Ishikawa (cell line): Measurements from ENCODE around the gene LIN28B.

Experiments used
- CEBPB ChIP-seq: IDR thresholded peaks from 2 replicates; pipeline ENCODE4 v1.6.1; 2012
- CREB1 ChIP-seq: IDR thresholded peaks from 2 replicates; pipeline ENCODE4 v1.6.1; 2012; ENCODE audit warnings: low read depth
- EGR1 ChIP-seq: IDR thresholded peaks from 2 replicates; pipeline ENCODE4 v1.6.1; 2012
- EP300 ChIP-seq: IDR thresholded peaks from 2 replicates; pipeline ENCODE4 v1.6.1; 2012; ENCODE audit warnings: borderline replicate concordance
- FOXM1 ChIP-seq: IDR thresholded peaks from 2 replicates; pipeline ENCODE4 v1.6.1; 2012; ENCODE audit warnings: low read depth, borderline replicate concordance
- NFIC ChIP-seq: IDR thresholded peaks from 2 replicates; pipeline ENCODE4 v1.6.1; 2012
- RAD21 ChIP-seq: IDR thresholded peaks from 2 replicates; pipeline ENCODE4 v1.6.1; 2012; ENCODE audit warnings: low read depth
- TAF1 ChIP-seq: IDR thresholded peaks from 2 replicates; pipeline ENCODE4 v1.6.1; 2012; ENCODE audit warnings: low read depth, mild to moderate bottlenecking
- TCF12 ChIP-seq: IDR thresholded peaks from 2 replicates; pipeline ENCODE4 v1.6.1; 2012; ENCODE audit warnings: low read depth
- TEAD4 ChIP-seq: IDR thresholded peaks from 2 replicates; pipeline ENCODE4 v1.6.1; 2012
- YY1 ChIP-seq: IDR thresholded peaks from 2 replicates; pipeline ENCODE4 v1.6.1; 2012; ENCODE audit warnings: low read depth
- ZBTB7A ChIP-seq: IDR thresholded peaks from 2 replicates; pipeline ENCODE4 v1.6.1; 2012; ENCODE audit warnings: low read depth
- TF ChIP-seq, protein P1 (sequence below): IDR thresholded peaks from 2 replicates; pipeline ENCODE4 v1.6.1; 2012; ENCODE audit warnings: low read depth, mild to moderate bottlenecking
- TF ChIP-seq, protein P2 (sequence below): IDR thresholded peaks from 2 replicates; pipeline ENCODE4 v1.6.1; 2012
- TF ChIP-seq, protein P3 (sequence below): IDR thresholded peaks from 2 replicates; pipeline ENCODE4 v1.6.1; 2012

LIN28B gene

DNA sequence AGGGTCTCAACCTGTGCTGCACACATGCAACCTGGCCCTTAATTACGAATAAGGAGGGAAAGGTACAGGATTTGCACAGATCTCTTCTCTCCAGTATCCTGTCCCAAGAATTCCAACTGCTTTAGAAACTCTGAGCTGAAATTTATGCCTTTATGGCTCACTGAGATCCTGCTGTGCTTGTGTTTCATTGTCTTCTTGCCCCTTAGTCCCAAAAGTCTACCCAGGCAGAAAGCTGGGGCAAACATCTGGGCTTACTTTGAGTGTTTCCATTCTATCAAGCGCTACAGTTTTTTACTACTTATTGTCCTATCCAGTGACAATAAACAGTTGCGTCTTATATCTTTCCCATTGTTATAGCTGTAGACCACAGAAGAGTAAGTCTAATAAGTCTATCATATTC is 99.7 kb downstream of the LIN28B start:
- TF ChIP-seq, protein P1, sequence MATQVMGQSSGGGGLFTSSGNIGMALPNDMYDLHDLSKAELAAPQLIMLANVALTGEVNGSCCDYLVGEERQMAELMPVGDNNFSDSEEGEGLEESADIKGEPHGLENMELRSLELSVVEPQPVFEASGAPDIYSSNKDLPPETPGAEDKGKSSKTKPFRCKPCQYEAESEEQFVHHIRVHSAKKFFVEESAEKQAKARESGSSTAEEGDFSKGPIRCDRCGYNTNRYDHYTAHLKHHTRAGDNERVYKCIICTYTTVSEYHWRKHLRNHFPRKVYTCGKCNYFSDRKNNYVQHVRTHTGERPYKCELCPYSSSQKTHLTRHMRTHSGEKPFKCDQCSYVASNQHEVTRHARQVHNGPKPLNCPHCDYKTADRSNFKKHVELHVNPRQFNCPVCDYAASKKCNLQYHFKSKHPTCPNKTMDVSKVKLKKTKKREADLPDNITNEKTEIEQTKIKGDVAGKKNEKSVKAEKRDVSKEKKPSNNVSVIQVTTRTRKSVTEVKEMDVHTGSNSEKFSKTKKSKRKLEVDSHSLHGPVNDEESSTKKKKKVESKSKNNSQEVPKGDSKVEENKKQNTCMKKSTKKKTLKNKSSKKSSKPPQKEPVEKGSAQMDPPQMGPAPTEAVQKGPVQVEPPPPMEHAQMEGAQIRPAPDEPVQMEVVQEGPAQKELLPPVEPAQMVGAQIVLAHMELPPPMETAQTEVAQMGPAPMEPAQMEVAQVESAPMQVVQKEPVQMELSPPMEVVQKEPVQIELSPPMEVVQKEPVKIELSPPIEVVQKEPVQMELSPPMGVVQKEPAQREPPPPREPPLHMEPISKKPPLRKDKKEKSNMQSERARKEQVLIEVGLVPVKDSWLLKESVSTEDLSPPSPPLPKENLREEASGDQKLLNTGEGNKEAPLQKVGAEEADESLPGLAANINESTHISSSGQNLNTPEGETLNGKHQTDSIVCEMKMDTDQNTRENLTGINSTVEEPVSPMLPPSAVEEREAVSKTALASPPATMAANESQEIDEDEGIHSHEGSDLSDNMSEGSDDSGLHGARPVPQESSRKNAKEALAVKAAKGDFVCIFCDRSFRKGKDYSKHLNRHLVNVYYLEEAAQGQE, result no peak
- TF ChIP-seq YY1, result no peak
- TF ChIP-seq, protein P2, sequence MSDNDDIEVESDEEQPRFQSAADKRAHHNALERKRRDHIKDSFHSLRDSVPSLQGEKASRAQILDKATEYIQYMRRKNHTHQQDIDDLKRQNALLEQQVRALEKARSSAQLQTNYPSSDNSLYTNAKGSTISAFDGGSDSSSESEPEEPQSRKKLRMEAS, result no peak

DNA sequence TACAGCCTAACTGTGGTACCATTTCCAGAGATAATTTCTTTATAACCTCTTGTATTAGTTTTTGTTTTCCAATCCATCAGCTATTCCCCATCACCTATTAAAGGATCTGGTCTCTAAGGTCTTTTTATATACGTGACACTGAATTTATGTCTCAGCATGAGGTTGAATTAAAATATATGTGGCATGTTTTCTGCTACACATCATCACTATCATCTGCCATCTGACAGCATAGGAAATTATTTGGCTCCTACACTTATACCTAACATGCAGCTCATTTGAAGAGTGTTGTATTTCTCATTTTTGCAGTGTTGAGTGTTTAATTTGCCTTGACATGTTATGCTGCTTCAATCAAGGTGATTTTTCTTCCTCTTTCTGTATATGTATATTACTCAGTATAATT is 100.3 kb downstream of the LIN28B start:
- TF ChIP-seq NFIC (no peak), TEAD4 (no peak), FOXM1 (no peak)

DNA sequence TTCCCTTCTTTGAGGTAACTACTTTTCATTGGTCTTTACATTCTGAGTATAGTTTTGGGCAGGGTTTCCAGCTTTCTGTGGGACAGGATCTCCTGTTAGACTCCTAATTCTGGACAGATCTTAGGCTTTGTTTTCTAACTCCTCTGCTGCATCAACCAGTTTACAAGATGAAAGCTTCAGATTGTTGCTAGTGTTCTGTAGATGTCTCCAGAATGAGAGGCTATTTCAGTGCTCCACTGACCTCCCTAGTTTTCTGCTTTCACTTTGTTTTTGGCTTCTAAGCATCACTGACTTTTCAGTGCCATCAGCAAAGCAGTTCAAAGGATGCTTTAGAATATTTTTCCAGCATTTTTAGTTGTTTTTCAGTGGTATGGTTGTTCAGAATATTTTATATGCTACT is 101.4 kb downstream of the LIN28B start:
- TF ChIP-seq EP300, result no peak

DNA sequence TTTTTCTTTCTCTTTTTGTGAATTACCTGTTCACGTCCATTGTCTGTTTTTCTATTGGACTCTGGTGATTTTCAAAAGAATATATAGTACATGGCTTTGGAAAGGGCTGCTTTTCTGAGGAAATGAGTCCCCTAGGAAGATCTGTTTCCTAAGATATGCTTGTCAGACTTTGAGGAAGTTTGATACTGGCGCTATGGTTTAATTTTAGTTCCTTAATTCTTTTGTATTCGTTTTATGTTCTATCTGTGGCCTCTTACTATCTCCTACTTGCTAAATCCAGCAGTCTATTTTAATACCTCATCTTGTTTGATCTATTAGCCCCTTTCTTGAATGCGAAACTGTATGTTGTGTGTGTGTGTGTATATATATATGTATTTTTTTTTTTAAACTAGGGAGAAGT is 101.9 kb downstream of the LIN28B start:
- no peak for TF ChIP-seq ZBTB7A

DNA sequence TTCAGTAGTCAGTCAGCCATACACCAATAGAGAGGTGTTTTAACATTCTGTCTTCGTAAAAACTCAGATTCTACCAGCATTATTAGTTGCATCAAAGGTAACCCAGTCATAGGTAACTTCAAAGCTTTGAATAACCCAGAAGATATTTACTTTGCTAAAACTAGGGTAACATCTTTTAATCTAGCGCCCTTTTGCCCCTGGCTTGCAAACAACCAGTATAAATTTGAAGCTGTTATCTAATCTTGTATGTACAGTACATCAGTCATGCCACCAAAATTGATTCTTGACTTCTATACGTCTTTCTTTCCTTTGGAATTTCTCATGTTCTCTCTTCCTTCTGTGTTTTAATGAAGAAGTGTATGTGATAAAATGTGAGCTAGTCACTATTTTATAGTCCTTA is 109.3 kb downstream of the LIN28B start:
- TF ChIP-seq RAD21 (no peak), EGR1 (no peak), YY1 (no peak), ZBTB7A (no peak), NFIC (no peak)
- TF ChIP-seq, protein P1, result no peak

DNA sequence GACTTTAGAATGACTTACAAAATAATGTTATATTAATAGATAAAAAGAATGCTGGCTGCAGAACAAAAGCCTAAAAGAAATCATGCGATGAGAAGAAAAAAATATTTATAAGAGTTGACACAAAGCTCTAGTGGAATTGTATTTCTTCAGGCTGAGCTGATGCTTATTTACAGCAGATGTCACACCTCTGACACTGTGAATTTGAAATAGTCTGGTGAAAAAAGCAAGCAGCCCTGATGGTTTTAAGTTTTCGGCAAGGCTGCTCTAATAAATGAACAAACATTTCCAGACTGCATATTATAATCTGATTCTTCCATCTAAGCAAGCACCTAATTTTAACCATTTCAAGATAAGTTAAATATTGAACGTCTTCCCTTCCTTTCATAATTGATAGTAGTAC is 109.9 kb downstream of the LIN28B start:
- no peak for TF ChIP-seq FOXM1
- TF ChIP-seq CREB1, result no peak
- TF ChIP-seq YY1, result no peak
- TF ChIP-seq RAD21, result no peak
- TF ChIP-seq TAF1, result no peak
- TF ChIP-seq, protein P2, result no peak
- TF ChIP-seq, protein P3, sequence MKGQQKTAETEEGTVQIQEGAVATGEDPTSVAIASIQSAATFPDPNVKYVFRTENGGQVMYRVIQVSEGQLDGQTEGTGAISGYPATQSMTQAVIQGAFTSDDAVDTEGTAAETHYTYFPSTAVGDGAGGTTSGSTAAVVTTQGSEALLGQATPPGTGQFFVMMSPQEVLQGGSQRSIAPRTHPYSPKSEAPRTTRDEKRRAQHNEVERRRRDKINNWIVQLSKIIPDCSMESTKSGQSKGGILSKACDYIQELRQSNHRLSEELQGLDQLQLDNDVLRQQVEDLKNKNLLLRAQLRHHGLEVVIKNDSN, result no peak

DNA sequence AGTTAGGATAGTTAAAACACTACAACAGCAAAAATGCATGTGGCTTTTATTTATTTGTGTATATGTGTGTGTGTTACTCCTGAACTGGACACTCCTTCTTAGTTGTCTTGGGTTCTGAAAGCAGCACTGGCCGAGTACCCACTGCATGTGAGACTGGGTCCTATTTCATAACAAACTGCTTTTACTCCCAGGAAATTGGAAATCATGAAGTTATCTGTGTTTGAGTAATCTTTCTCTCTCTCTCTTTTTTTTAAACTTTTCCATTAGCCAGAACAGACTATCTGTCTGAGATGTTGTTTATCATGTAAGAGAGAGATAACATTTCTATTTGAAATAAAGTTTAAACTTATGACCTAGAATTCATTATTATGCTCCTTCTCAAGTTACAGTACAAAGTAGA is 110.4 kb downstream of the LIN28B start:
- TF ChIP-seq, protein P2, result no peak
- TF ChIP-seq CREB1 (no peak), FOXM1 (no peak), TAF1 (no peak), YY1 (no peak), TEAD4 (no peak), RAD21 (no peak), EP300 (no peak), EGR1 (no peak)

DNA sequence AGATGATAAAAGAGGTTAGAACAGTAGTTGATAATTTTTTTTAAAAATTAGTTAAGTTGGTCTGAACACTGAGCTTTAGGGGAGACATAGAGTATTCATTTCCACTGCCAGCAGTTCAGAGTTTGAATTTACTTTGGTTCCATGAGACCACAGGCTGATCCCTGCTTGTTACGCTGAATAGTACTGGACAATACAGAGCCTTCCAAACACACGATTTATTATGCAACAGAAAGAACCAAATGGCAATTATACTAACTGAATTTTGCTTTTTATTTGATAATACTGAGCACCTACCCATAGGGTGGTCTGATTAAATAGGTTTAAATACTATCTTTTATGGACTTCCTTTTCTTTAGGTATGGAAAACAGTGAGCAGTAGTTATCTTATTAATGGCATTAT is 111.5 kb downstream of the LIN28B start:
- TF ChIP-seq NFIC (no peak), CREB1 (no peak), CEBPB (no peak), RAD21 (no peak), TCF12 (no peak), ZBTB7A (no peak), EP300 (no peak), TAF1 (no peak)
- TF ChIP-seq, protein P1, result no peak
